OCI-LY3 (cell line): ENCODE measurements around the gene EHBP1L1.

Source experiments
- EZH2phosphoT487 ChIP-seq: fragments of 200-600 bp; shearing (Covaris generic); IDR thresholded peaks from 2 replicates; pipeline ENCODE4 v1.6.1; 2018; ENCODE audit warnings: antibody characterized with exemption, mixed run types, low read depth
- TF ChIP-seq, protein P1 (sequence below): fragments of 200-600, 300-600 bp; sonication (generic); IDR thresholded peaks from 2 replicates; pipeline ENCODE4 v1.5.1; 2014; ENCODE audit warnings: antibody characterized with exemption, low read length, low read depth

DNA sequence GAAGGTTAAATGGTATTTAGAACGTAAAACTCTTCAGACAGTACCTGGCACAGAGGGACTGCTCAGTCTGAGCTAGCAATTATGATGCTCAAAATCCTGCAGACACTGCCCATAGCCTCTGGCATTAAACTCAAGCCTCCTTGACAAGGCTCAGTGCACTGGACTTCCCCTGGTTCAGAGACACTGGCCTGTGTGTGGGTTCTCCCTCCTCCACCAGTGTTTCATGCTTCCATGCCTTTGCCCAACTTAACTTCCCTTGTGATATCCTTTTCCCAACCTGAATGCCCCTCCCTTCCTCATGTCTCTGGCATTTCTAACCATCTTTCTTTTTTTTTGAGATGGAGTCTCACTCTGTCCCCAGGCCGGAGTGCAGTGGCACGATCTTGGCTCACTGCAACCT lies 26.8 kb upstream of the EHBP1L1 start:
- TF ChIP-seq, protein P1, sequence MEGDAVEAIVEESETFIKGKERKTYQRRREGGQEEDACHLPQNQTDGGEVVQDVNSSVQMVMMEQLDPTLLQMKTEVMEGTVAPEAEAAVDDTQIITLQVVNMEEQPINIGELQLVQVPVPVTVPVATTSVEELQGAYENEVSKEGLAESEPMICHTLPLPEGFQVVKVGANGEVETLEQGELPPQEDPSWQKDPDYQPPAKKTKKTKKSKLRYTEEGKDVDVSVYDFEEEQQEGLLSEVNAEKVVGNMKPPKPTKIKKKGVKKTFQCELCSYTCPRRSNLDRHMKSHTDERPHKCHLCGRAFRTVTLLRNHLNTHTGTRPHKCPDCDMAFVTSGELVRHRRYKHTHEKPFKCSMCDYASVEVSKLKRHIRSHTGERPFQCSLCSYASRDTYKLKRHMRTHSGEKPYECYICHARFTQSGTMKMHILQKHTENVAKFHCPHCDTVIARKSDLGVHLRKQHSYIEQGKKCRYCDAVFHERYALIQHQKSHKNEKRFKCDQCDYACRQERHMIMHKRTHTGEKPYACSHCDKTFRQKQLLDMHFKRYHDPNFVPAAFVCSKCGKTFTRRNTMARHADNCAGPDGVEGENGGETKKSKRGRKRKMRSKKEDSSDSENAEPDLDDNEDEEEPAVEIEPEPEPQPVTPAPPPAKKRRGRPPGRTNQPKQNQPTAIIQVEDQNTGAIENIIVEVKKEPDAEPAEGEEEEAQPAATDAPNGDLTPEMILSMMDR: no peak
- no peak for TF ChIP-seq EZH2phosphoT487
